ENCODE data around the gene C5orf15. TPM values are rescaled to one million over a fixed set of nuclear protein-coding genes. Genes with fewer than 3 reads are reported as not detected.
"Not testable (repeated sequence)": the region's sequence is repeated elsewhere in the genome, so short reads cannot be mapped to it uniquely, and the experiment has no call there.

The C5orf15 gene
- polyA plus RNA-seq, 4 donors: 141 to 169 (median 165) TPM

GRCh38 chr5:133939668-133940067, 28.8 kb downstream of the C5orf15 start:
- no peak for DNase-seq (ENCODE audit: low read depth in 4 of 4, low spot score in 3 of 4)

- no peak for DNase-seq (ENCODE audit: low read depth in 4 of 4, low spot score in 3 of 4)
Measured at GRCh38 chr5:133938929-133939328, 29.5 kb downstream of the C5orf15 start.

- DNase-seq (ENCODE audit: low read depth in 4 of 4, low spot score in 3 of 4): no peak
Measured at GRCh38 chr5:133938039-133938821, 30.2 kb downstream of the C5orf15 start.

- not testable (repeated sequence) for DNase-seq (ENCODE audit: low read depth in 4 of 4, low spot score in 3 of 4)
Measured at GRCh38 chr5:133937628-133938027, 30.8 kb downstream of the C5orf15 start.

DNA sequence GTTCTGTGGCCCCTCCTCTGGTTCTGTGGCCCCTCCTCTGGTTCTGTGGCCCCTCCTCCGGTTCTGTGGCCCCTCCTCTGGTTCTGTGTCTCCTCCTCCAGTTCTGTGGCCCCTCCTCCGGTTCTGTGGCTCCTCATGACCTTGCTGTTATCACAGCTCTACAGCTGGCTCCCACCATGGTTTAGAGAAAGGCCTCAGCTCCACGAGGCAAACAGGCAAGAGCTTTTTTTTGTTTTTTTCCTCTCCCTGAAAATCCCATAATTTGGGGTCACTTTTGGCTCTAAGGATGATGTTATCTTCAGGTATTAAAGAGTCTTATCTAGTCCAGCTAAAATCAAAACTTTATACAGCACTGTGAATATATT, 31.8 kb downstream of the C5orf15 start:
- no peak for DNase-seq (ENCODE audit: low read depth in 4 of 4, low spot score in 3 of 4)

DNA sequence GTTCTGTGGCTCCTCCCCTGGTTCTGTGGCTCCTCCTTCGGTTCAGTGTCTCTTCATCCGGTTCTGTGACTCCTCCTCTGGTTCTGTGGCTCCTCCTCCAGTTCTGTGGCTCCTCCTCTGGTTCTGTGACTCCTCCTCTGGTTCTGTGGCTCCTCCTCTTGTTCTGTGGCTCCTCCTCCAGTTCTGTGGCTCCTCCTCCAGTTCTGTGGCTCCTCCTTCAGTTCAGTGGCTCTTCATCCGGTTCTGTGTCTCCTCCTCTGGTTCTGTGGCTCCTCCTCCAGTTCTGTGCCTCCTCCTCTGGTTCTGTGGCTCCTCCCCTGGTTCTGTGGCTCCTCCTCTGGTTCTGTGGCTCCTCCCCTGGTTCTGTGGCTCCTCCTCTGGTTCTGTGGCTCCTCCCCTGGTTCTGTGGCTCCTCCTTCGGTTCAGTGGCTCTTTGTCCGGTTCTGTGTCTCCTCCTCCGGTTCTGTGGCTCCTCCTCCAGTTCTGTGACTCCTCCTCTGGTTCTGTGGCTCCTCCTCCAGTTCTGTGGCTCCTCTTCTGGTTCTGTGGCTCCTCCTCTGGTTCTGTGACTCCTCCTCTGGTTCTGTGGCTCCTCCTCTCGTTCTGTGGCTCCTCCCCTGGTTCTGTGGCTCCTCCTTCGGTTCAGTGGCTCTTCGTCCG, 32.3 kb downstream of the C5orf15 start:
- DNase-seq (ENCODE audit: low read depth in 4 of 4, low spot score in 3 of 4): not testable (repeated sequence)

GRCh38 chr5:133935667-133935940, 32.8 kb downstream of the C5orf15 start:
- DNase-seq (ENCODE audit: low read depth in 4 of 4, low spot score in 3 of 4): no peak

- DNase-seq (ENCODE audit: low read depth in 4 of 4, low spot score in 3 of 4): no peak
Measured at GRCh38 chr5:133934822-133935666, 33.4 kb downstream of the C5orf15 start.

- DNase-seq (ENCODE audit: low read depth in 4 of 4, low spot score in 3 of 4): no peak
Measured at GRCh38 chr5:133934311-133934710, 34.1 kb downstream of the C5orf15 start.

DNA sequence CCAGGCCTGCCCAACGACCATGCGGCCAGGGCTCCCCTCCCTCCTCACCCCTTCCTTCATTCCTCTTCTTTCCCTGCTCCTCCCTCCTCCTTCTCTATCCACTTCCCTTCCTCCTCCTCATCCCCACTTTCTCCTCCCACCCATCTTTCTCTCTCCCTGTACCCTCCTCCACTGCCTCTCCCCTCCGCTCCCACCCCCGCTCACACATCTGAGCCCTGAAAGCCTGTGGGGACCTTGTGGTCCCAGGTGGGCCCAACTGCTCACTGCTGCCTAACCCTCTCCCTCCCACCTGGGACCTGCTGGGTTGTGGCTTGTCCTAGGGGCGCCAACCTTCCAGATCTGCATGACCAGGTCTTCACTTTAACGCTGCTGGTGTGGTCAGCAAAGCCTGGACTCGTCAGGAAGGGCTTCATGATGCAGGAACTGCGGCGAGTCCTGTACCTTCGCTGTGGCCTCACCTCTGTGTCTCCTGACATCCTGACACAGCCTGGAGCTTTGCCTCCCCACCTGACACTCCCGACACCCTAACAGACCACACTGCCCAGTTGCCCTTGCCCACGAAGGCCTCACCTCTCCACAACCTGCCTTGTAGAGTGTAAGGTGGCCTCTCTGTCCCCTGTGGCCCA, 34.6 kb downstream of the C5orf15 start:
- no peak for DNase-seq (ENCODE audit: low read depth in 4 of 4, low spot score in 3 of 4)

GRCh38 chr5:133933169-133933509, 35.3 kb downstream of the C5orf15 start:
- no peak for DNase-seq (ENCODE audit: low read depth in 4 of 4, low spot score in 3 of 4)

DNA sequence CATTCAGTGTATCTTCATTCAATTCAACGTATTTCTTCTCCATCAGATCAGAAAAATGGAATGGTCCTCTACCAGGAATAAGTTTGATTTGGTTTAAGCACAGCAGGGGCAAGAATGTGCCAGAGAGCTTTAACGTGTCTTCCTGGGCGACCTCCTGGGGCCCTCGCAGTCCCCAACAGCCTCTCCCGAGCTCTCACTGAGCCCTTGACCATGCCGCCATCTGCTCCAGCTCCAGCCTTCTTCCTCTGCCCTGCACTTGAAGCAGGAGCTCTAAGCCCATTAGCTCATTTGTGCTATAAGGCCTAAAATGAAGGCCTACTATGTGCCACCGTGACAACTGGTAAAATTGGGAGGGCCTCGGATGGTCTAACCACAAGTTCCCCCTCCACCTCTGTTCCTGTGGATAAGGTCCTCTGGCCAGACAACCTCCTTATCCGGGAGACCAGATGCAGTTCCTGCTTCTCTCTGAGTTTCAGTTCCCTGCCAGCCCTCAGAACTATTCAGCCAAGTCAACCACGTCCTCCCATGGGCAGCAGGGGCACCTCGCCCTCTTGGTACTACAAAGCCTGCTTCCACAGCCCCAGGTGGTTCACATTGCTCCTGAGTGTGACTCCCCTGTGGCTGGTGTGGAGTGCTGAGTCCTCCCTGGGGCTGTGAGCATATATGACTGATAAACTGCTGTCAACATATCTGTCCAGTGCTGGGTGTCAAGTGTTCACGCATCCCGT, 35.8 kb downstream of the C5orf15 start:
- no peak for DNase-seq (ENCODE audit: low read depth in 4 of 4, low spot score in 3 of 4)

DNA sequence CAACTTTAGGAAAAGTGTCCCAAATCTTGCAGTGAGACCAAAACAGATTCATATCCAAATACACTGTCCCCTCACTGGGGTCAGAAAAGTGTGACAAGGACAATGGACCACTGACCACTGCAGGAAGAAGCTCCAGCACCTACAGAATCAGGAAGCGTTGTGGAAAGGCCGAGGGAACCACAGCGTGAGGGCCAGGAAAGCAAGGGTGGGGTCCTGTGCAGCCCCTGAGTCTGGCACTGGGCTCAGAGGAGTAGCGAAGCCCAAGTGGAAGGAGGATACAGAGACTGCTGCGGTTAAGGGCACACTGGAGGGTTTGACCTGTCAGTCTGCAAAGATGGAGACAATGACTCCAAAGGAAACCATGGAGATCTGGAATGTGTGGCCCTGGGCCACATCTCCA, 36.9 kb downstream of the C5orf15 start:
- no peak for DNase-seq (ENCODE audit: low read depth in 4 of 4, low spot score in 3 of 4)

DNA sequence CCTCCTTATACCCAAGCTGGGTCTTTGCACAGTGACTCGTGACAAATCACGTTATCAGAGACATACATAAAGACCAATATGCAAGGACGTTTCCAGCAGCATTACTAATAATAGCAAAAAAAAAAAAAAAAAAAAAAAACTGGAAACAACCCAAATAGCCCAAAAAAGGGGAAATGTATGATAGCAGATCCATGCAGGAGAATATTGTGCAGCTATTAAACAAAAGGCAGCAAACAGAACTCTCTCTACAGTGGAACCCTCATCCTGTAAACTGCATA, 37.7 kb downstream of the C5orf15 start:
- no peak for DNase-seq (ENCODE audit: low read depth in 4 of 4, low spot score in 3 of 4)

DNA sequence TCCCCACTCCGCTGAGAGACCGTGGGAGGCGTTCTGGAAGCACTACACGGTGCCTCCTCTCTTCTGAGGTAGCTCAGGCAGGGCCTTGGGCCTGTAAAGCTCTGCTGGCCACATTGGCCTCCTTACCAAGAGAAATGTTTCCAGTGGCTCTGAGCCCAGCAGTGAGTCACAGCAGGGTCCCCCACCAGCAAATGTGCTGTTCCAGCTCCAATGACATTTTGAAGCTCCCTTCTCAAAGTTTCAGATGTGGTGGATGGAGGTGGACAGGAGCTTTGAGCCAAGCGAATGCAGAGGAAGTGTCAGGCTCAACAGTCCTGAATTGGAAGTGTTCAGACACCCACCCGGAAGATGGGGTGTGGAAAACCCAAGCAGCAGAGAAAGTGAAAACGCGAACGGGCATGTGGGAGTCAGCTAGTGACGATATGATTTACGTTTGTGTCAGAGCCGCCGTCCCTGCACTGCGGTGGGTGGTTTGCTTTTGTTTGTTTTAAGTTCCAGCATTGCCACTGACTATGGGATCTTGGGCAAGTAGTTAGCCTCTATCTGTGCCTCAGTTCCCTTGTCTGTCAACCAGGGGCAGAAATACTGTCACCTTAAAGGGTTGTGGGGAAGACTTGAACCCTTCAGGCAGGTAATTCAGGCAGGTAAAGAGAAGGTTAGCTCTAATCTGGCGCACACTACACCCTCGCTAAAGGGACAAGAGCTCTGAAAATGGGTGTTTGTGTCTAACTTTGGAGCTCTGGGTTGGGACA, 38.2 kb downstream of the C5orf15 start:
- no peak for DNase-seq (ENCODE audit: low read depth in 4 of 4, low spot score in 3 of 4)

GRCh38 chr5:133928587-133929393, 39.6 kb downstream of the C5orf15 start:
- no peak for DNase-seq (ENCODE audit: low read depth in 4 of 4, low spot score in 3 of 4)

DNA sequence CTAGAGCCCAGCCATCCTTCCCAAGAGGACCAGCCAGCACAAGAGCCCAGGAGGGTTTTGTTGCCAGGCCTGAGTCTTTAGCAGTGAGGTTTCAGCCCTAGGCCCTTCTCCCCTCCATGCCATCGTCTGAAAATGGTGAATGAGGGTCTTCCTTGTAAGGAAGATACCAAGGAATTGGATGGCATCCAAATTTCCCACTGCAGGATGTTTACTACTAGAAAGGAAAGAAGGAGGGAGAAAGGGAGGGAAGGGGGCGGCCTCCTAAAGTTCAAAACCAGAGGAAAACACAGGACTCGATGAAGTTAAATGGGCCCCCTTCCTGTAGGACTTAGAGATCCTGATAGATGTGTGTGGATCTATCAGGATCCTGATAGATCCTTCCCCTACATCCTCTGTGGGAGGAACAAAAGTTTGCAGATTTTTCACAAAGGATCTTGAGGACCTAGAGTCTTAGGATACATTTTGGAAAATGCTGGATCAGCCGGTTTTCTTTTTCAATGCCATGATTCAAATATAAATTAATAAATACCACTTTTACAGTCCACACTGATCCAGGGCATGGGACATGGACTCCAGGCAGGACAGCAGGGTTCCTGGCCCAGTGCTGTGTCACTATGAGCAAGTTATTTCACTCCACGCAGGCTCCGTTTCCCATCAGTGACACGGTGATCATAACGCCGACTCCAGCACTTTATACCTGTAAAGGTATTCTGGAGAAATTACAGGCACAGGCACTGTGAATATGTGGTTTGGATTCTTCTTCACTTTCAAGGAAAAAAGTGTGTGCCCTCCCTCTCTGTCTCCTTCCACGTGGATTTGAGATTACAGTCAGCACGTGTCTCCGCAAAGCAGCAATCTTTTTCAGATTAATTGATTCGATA, 40.9 kb downstream of the C5orf15 start:
- no peak for DNase-seq (ENCODE audit: low read depth in 4 of 4, low spot score in 3 of 4)

Data from right renal pelvis (tissue), 4 donors.